ENCODE results near the gene ALDH3A2. TPM values are rescaled to one million over a fixed set of nuclear protein-coding genes. Genes with fewer than 3 reads are reported as not detected.

ALDH3A2 gene
- total and polyA plus RNA-seq, 7 experiments from 2014 or later: 25.2 to 53.4 (median 31.8) TPM

DNA sequence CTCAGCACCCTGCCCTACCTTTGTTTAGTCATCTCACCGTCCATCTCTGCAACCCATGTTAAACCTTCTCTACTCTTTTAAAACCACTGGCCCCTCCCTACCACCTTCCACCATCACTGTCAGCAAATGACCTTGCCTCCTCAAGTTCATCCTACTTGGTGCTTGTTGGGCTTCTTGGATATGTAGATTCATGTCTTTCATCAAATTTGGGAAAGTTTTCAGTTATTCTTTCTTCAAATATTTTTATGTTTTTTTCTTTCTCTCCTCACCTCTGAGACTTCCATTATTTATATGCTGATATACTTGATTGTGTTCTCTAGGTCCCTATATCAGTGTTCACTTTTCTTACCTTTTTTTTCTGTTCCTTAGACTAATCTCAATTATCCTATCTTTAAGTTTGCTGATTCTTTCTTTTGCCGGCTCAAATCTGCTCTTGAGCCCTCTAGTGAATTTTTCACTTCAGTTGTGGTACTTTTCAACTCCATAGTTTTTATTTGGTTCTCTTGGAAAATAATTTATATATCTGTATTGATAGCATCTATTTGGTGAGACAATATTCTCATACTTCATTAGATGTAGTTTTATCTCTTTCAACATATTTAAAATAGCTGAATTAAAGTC, 28.7 kb upstream of the ALDH3A2 start:
- intact Hi-C loops (cut with micrococcal nuclease): no loop called here
- no peak overlapping the region for H3K27ac ChIP-seq (ENCODE audit: low read depth, low read length)
- ATAC-seq (no peak), DNase-seq (no peak)
- no peak overlapping the region for H3K4me3 ChIP-seq (ENCODE audit: low read length)
- Mint-ChIP-seq H3K36me3 (peaks cover 9 to 26% (median 22%) of the 10 kb centered on the region in 5 donors), H3K4me3 (no peak overlapping the region), H3K27ac (no peak overlapping the region), H3K4me1 (no peaks in the 10 kb centered on the region), H3K27me3 (peaks cover 0 to 16% (median 0%) of the 10 kb centered on the region in 5 donors), H3K9me3 (peaks cover 10 to 64% (median 38%) of the 10 kb centered on the region in 11 donors)
- POLR2A ChIA-PET: no interaction called here
- CTCF ChIA-PET: interaction anchor here (0.6 kb wide), 1 partner anchor 23 kb away, joined by 3 read pairs; no protein-coding TSS in a partner anchor
- H3K4me1 ChIP-seq (ENCODE audit: control insufficient read depth in 2 of 2, insufficient read depth in 2 of 2, low read length in 2 of 2): no peaks in the 10 kb centered on the region
- H3K27me3 ChIP-seq (ENCODE audit: control insufficient read depth in 2 of 2, insufficient read depth in 2 of 2, low read length in 2 of 2): no peaks in the 10 kb centered on the region
- no peaks in the 10 kb centered on the region for H3K36me3 ChIP-seq (ENCODE audit: control insufficient read depth in 2 of 3, insufficient read depth in 3 of 3, low read length in 3 of 3)
- H3K9me3 ChIP-seq (ENCODE audit: control insufficient read depth in 2 of 3, low read length in 3 of 3): peaks cover 0 to 29% (median 8%) of the 10 kb centered on the region in 3 experiments

DNA sequence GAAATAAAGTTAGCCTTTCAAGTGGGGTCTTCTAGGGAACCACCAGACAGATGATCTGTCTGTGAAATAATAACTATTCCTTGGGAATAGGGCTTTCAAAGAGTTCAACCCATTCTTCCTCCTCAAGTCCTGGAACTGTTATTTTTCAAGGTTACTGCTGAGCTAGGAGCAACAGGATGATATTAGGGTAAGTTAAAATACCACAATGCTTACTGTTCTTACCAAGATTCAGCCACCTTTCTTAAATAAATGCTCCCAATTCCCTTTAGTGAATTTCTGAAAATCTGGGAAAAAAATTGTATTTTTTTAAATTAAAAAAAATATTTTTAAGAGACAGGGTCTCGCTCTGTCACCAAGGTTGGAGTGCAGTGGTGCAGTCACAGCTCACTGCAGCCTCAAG, 26.9 kb upstream of the ALDH3A2 start:
- Mint-ChIP-seq H3K4me1 (no peaks in the 10 kb centered on the region), H3K27ac (no peak overlapping the region), H3K4me3 (no peak overlapping the region), H3K36me3 (peaks cover 9 to 26% (median 22%) of the 10 kb centered on the region in 5 donors), H3K9me3 (peaks cover 10 to 63% (median 37%) of the 10 kb centered on the region in 11 donors), H3K27me3 (peaks cover 0 to 22% (median 0%) of the 10 kb centered on the region in 5 donors)
- no peak for DNase-seq
- no peaks in the 10 kb centered on the region for H3K4me1 ChIP-seq (ENCODE audit: control insufficient read depth in 2 of 2, insufficient read depth in 2 of 2, low read length in 2 of 2)
- H3K36me3 ChIP-seq (ENCODE audit: control insufficient read depth in 2 of 3, insufficient read depth in 3 of 3, low read length in 3 of 3): no peaks in the 10 kb centered on the region
- peaks cover 0 to 29% (median 8%) of the 10 kb centered on the region in 3 experiments for H3K9me3 ChIP-seq (ENCODE audit: control insufficient read depth in 2 of 3, low read length in 3 of 3)
- H3K27me3 ChIP-seq (ENCODE audit: control insufficient read depth in 2 of 2, insufficient read depth in 2 of 2, low read length in 2 of 2): no peaks in the 10 kb centered on the region
- no peak for ATAC-seq
- intact Hi-C loops (cut with micrococcal nuclease): no loop called here
- CTCF ChIA-PET: no interaction called here
- no peak overlapping the region for H3K27ac ChIP-seq (ENCODE audit: low read depth, low read length)
- POLR2A ChIA-PET: no interaction called here
- H3K4me3 ChIP-seq (ENCODE audit: low read length): no peak overlapping the region

DNA sequence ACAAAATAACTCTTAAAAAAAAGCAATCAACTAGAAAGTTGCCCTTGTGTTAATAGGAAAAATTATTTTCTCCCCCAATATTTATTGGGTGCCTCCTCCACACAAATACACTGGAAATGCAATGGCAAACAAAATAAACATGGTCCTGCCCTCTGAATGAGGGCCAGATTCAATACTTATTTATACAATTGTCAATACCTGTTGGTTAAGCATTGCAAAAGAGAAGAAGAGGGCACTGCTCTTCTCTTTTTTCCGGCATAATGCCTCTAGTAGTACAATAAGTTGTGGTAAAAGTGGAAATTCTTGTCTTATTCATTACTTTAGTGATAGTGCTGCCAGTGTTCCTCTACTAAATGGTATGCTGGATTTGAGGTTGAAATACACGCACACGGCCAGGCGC, 22.5 kb upstream of the ALDH3A2 start:
- POLR2A ChIA-PET: no interaction called here

DNA sequence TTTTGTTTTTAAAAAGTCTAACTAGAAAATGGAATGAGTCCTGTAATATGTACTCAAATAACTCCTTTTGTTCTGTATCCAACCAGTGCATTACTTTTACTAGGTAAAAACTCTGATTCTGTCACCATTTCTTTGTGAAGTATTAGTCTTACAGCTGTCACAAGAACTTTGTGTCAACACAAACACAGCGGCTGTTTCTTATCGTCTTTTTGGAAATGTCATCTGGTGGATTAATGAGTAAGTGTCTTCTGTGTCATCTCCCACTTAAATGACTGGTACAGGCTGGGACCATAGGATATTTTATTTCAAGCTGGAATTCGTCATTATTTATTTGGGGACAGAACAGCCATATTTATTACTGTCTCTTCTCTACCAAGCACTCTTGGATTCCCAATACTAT, 19.1 kb upstream of the ALDH3A2 start:
- H3K27me3 Mint-ChIP-seq: peaks cover 4 to 19% (median 4%) of the 10 kb centered on the region in 5 donors
- H3K27ac ChIP-seq (ENCODE audit: low read depth, low read length): no peak overlapping the region
- H3K36me3 ChIP-seq (ENCODE audit: control insufficient read depth in 2 of 3, insufficient read depth in 3 of 3, low read length in 3 of 3): no peaks in the 10 kb centered on the region
- no peak overlapping the region for H3K4me3 ChIP-seq (ENCODE audit: low read length)
- intact Hi-C loops (cut with micrococcal nuclease): no loop called here
- H3K27me3 ChIP-seq (ENCODE audit: control insufficient read depth in 2 of 2, insufficient read depth in 2 of 2, low read length in 2 of 2): no peaks in the 10 kb centered on the region
- H3K36me3 Mint-ChIP-seq: no peaks in the 10 kb centered on the region
- DNase-seq (no peak), ATAC-seq (no peak)
- H3K4me1 Mint-ChIP-seq: no peaks in the 10 kb centered on the region
- H3K27ac Mint-ChIP-seq: no peak overlapping the region
- H3K4me1 ChIP-seq (ENCODE audit: control insufficient read depth in 2 of 2, insufficient read depth in 2 of 2, low read length in 2 of 2): no peaks in the 10 kb centered on the region
- H3K9me3 Mint-ChIP-seq: no peaks in the 10 kb centered on the region
- CTCF ChIA-PET: no interaction called here
- H3K9me3 ChIP-seq (ENCODE audit: control insufficient read depth in 2 of 3, low read length in 3 of 3): no peaks in the 10 kb centered on the region
- no peak overlapping the region for H3K4me3 Mint-ChIP-seq
- POLR2A ChIA-PET: no interaction called here

More for the DNA sequence above, 22.5 kb upstream of the ALDH3A2 start:
- Histone ChIP-seq H3K36me3 (ENCODE audit: control insufficient read depth in 2 of 3, insufficient read depth in 3 of 3, low read length in 3 of 3) (no peaks in the 10 kb centered on the region), H3K27ac (ENCODE audit: low read depth, low read length) (no peak overlapping the region), H3K4me3 (ENCODE audit: low read length) (no peak overlapping the region), H3K9me3 (ENCODE audit: control insufficient read depth in 2 of 3, low read length in 3 of 3) (peaks cover 0 to 4% (median 0%) of the 10 kb centered on the region in 3 experiments), H3K27me3 (ENCODE audit: control insufficient read depth in 2 of 2, insufficient read depth in 2 of 2, low read length in 2 of 2) (no peaks in the 10 kb centered on the region), H3K4me1 (ENCODE audit: control insufficient read depth in 2 of 2, insufficient read depth in 2 of 2, low read length in 2 of 2) (no peaks in the 10 kb centered on the region)
- Mint-ChIP-seq H3K4me1 (no peaks in the 10 kb centered on the region), H3K9me3 (peaks cover 0 to 24% (median 14%) of the 10 kb centered on the region in 11 donors), H3K4me3 (no peak overlapping the region), H3K36me3 (peaks cover 0 to 5% (median 0%) of the 10 kb centered on the region in 5 donors), H3K27ac (no peak overlapping the region), H3K27me3 (peaks cover 0 to 22% (median 5%) of the 10 kb centered on the region in 5 donors)
- CTCF ChIA-PET: no interaction called here
- ATAC-seq: no peak
- intact Hi-C loops (cut with micrococcal nuclease): no loop called here
- DNase-seq: no peak

DNA sequence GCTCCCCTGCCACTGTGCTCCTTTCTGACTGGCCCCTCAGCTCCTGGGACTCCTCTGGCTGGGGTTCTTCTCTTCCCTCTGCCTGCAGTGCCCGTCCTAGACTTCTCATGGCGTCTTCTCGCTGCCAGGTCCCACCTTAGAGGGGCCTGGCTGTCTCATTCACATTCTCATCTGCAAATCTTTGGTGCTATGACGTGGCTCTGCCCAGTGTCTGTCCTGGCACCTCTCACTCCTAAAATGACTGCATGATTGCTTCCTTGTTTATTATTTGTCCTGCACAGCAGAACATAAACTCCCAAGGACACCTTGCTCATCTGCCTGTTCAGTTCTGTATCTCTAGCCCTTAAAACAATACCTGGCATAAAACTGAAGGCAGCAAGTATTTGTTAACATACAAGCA, 18.5 kb upstream of the ALDH3A2 start:
- H3K36me3 Mint-ChIP-seq: no peaks in the 10 kb centered on the region
- intact Hi-C loops (cut with micrococcal nuclease): no loop called here
- H3K4me1 ChIP-seq (ENCODE audit: control insufficient read depth in 2 of 2, insufficient read depth in 2 of 2, low read length in 2 of 2): no peaks in the 10 kb centered on the region
- H3K27ac ChIP-seq (ENCODE audit: low read depth, low read length): no peak overlapping the region
- DNase-seq (no peak), ATAC-seq (no peak)
- no peak overlapping the region for H3K27ac Mint-ChIP-seq
- CTCF ChIA-PET: no interaction called here
- no peaks in the 10 kb centered on the region for H3K27me3 ChIP-seq (ENCODE audit: control insufficient read depth in 2 of 2, insufficient read depth in 2 of 2, low read length in 2 of 2)
- H3K27me3 Mint-ChIP-seq: peaks cover 4 to 20% (median 5%) of the 10 kb centered on the region in 5 donors
- H3K4me3 Mint-ChIP-seq: no peak overlapping the region
- no peaks in the 10 kb centered on the region for H3K4me1 Mint-ChIP-seq
- POLR2A ChIA-PET: no interaction called here
- H3K36me3 ChIP-seq (ENCODE audit: control insufficient read depth in 2 of 3, insufficient read depth in 3 of 3, low read length in 3 of 3): no peaks in the 10 kb centered on the region
- no peaks in the 10 kb centered on the region for H3K9me3 ChIP-seq (ENCODE audit: control insufficient read depth in 2 of 3, low read length in 3 of 3)
- H3K9me3 Mint-ChIP-seq: no peaks in the 10 kb centered on the region
- H3K4me3 ChIP-seq (ENCODE audit: low read length): no peak overlapping the region

DNA sequence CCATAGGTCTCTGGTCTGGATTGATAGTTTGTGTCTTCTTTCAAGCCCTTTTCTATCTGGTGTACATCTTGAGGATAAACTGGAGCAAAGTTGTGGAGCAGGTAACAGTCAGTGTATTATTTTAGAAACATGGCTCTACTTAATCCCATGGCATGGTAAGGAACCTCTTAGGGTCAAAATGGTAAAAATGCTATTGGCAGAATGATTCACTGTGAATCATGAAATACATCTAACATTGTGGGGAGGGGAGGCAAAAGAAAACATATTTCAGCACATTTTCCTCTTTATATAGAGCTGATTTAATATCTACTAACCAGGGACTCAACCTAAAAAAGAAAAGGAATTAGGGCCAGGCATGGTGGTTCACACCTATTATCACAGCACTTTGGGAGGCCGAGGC, 17.9 kb upstream of the ALDH3A2 start:
- no peaks in the 10 kb centered on the region for H3K36me3 ChIP-seq (ENCODE audit: control insufficient read depth in 2 of 3, insufficient read depth in 3 of 3, low read length in 3 of 3)
- H3K4me3 Mint-ChIP-seq: no peak overlapping the region
- H3K4me1 Mint-ChIP-seq: no peaks in the 10 kb centered on the region
- no peaks in the 10 kb centered on the region for H3K9me3 ChIP-seq (ENCODE audit: control insufficient read depth in 2 of 3, low read length in 3 of 3)
- H3K4me3 ChIP-seq (ENCODE audit: low read length): no peak overlapping the region
- H3K27ac Mint-ChIP-seq: no peak overlapping the region
- H3K36me3 Mint-ChIP-seq: no peaks in the 10 kb centered on the region
- DNase-seq (no peak), ATAC-seq (no peak)
- POLR2A ChIA-PET: no interaction called here
- H3K4me1 ChIP-seq (ENCODE audit: control insufficient read depth in 2 of 2, insufficient read depth in 2 of 2, low read length in 2 of 2): no peaks in the 10 kb centered on the region
- H3K27me3 ChIP-seq (ENCODE audit: control insufficient read depth in 2 of 2, insufficient read depth in 2 of 2, low read length in 2 of 2): no peaks in the 10 kb centered on the region
- H3K27me3 Mint-ChIP-seq: peaks cover 4 to 25% (median 5%) of the 10 kb centered on the region in 5 donors
- no peaks in the 10 kb centered on the region for H3K9me3 Mint-ChIP-seq
- H3K27ac ChIP-seq (ENCODE audit: low read depth, low read length): no peak overlapping the region
- CTCF ChIA-PET: no interaction called here
- intact Hi-C loops (cut with micrococcal nuclease): no loop called here

DNA sequence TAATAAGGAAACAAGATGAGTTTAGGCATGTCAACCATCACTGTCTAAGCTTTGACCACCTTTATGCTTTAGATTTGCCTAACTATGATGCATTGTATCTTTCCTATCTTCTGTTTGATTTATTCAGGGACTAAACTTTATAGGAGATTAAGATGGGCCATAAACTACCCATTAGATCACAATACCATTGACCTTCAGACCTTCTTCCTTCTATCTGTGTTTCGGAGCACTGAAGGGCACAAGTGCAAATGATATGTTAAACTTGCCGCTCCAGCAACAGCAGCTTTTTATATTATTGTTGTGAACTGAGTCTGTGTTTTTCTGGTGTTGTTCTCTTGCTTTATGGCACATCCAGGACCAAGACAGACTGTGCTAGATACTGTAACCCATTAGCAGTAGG, 16.6 kb upstream of the ALDH3A2 start:
- no peak for DNase-seq
- intact Hi-C loops (cut with micrococcal nuclease): no loop called here
- Mint-ChIP-seq H3K4me3 (no peak overlapping the region), H3K4me1 (peaks cover 0 to 2% (median 0%) of the 10 kb centered on the region in 7 donors), H3K36me3 (no peaks in the 10 kb centered on the region), H3K27me3 (peaks cover 4 to 27% (median 5%) of the 10 kb centered on the region in 5 donors), H3K27ac (no peak overlapping the region), H3K9me3 (no peaks in the 10 kb centered on the region)
- no peak overlapping the region for H3K27ac ChIP-seq (ENCODE audit: low read depth, low read length)
- H3K27me3 ChIP-seq (ENCODE audit: control insufficient read depth in 2 of 2, insufficient read depth in 2 of 2, low read length in 2 of 2): no peaks in the 10 kb centered on the region
- H3K9me3 ChIP-seq (ENCODE audit: control insufficient read depth in 2 of 3, low read length in 3 of 3): no peaks in the 10 kb centered on the region
- H3K4me1 ChIP-seq (ENCODE audit: control insufficient read depth in 2 of 2, insufficient read depth in 2 of 2, low read length in 2 of 2): no peaks in the 10 kb centered on the region
- ATAC-seq: no peak
- ChIA-PET CTCF (no interaction called here), POLR2A (interaction anchor here (0.7 kb wide), 1 partner anchor 26 kb away, joined by 3 read pairs; no protein-coding TSS in a partner anchor)
- no peaks in the 10 kb centered on the region for H3K36me3 ChIP-seq (ENCODE audit: control insufficient read depth in 2 of 3, insufficient read depth in 3 of 3, low read length in 3 of 3)
- no peak overlapping the region for H3K4me3 ChIP-seq (ENCODE audit: low read length)
